Nephron (organoid): ENCODE measurements around the gene OPALIN.

ENCODE experiments used
- H3K27ac Mint-ChIP-seq, 3 experiments: 2 replicates each; pipeline ENCODE4 v1.8.0; 2020; ENCODE audit warnings: mixed read lengths in 3 of 3, mild to moderate bottlenecking in 2 of 3, moderate library complexity in 1 of 3
- H3K27me3 Mint-ChIP-seq: 2 replicates; pipeline ENCODE4 v1.8.0; 2021; ENCODE audit warnings: low read depth, mild to moderate bottlenecking, moderate library complexity, mixed read lengths
- H3K36me3 Mint-ChIP-seq: 2 replicates; pipeline ENCODE4 v1.8.0; 2020; ENCODE audit warnings: low read depth, mixed read lengths
- H3K4me1 Mint-ChIP-seq: 2 replicates; pipeline ENCODE4 v1.8.0; 2020; ENCODE audit warnings: mixed read lengths
- H3K4me3 Mint-ChIP-seq, 3 experiments: 2 replicates each; pipeline ENCODE4 v1.8.0; 2020; ENCODE audit warnings: mild to moderate bottlenecking in 3 of 3, mixed read lengths in 3 of 3, moderate library complexity in 2 of 3
- H3K9me3 Mint-ChIP-seq: 2 replicates; pipeline ENCODE4 v1.8.0; 2020; ENCODE audit warnings: mixed read lengths
- CTCF ChIP-seq, 3 experiments: fragments of 200-600 bp; sonication (generic); IDR thresholded peaks; one replicate each; pipeline ENCODE4 v1.5.0; 2021; ENCODE audit warnings: antibody characterized with exemption in 3 of 3; ENCODE audit not compliant: unreplicated experiment in 3 of 3

Gene OPALIN

GRCh38 chr10:96334616-96335526, 23.9 kb downstream of the OPALIN start:
- Mint-ChIP-seq H3K4me3 (no peak overlapping the region), H3K36me3 (no peaks in the 10 kb centered on the region), H3K4me1 (no peaks in the 10 kb centered on the region), H3K9me3 (no peaks in the 10 kb centered on the region), H3K27me3 (peaks cover 23% of the 10 kb centered on the region), H3K27ac (no peak overlapping the region)
- peak; percentile 62 to 73 (median 73) for TF ChIP-seq CTCF (IDR thresholded peaks at IDR 0.05; ENCODE audit: unreplicated experiment in 3 of 3)

- no peak overlapping the region for H3K27ac Mint-ChIP-seq
- no peak for TF ChIP-seq CTCF (IDR thresholded peaks at IDR 0.05; ENCODE audit: unreplicated experiment in 3 of 3)
- no peaks in the 10 kb centered on the region for H3K36me3 Mint-ChIP-seq
- no peaks in the 10 kb centered on the region for H3K9me3 Mint-ChIP-seq
- no peak overlapping the region for H3K4me3 Mint-ChIP-seq
- H3K27me3 Mint-ChIP-seq: peaks cover 24% of the 10 kb centered on the region
- no peaks in the 10 kb centered on the region for H3K4me1 Mint-ChIP-seq
Measured at GRCh38 chr10:96333101-96333500, 25.7 kb downstream of the OPALIN start.

- no peak overlapping the region for H3K4me3 Mint-ChIP-seq
- no peaks in the 10 kb centered on the region for H3K9me3 Mint-ChIP-seq
- H3K27me3 Mint-ChIP-seq: peaks cover 14% of the 10 kb centered on the region
Measured at GRCh38 chr10:96327462-96327861, 31.3 kb downstream of the OPALIN start.

GRCh38 chr10:96325719-96326373, 33.0 kb downstream of the OPALIN start:
- no peaks in the 10 kb centered on the region for H3K9me3 Mint-ChIP-seq
- TF ChIP-seq CTCF (IDR thresholded peaks at IDR 0.05; ENCODE audit: unreplicated experiment in 3 of 3): no peak
- H3K27me3 Mint-ChIP-seq: peaks cover 18% of the 10 kb centered on the region
- H3K36me3 Mint-ChIP-seq: no peaks in the 10 kb centered on the region
- no peak overlapping the region for H3K27ac Mint-ChIP-seq
- no peak overlapping the region for H3K4me3 Mint-ChIP-seq
- H3K4me1 Mint-ChIP-seq: no peaks in the 10 kb centered on the region

More at GRCh38 chr10:96327462-96327861, 31.3 kb downstream of the OPALIN start:
- Mint-ChIP-seq H3K36me3 (no peaks in the 10 kb centered on the region), H3K27ac (no peak overlapping the region), H3K4me1 (no peaks in the 10 kb centered on the region)
- TF ChIP-seq CTCF (IDR thresholded peaks at IDR 0.05; ENCODE audit: unreplicated experiment in 3 of 3): no peak

- no peak overlapping the region for H3K4me3 Mint-ChIP-seq
- peaks cover 7% of the 10 kb centered on the region for H3K4me1 Mint-ChIP-seq
- TF ChIP-seq CTCF (IDR thresholded peaks at IDR 0.05; ENCODE audit: unreplicated experiment in 3 of 3): no peak
- no peak overlapping the region for H3K27ac Mint-ChIP-seq
- H3K36me3 Mint-ChIP-seq: no peaks in the 10 kb centered on the region
- no peaks in the 10 kb centered on the region for H3K9me3 Mint-ChIP-seq
- peaks cover 13% of the 10 kb centered on the region for H3K27me3 Mint-ChIP-seq
Measured at GRCh38 chr10:96324447-96324846, 34.4 kb downstream of the OPALIN start.
